ENCODE data around the gene FARP2.
"Not testable (repeated sequence)": the region's sequence is repeated elsewhere in the genome, so short reads cannot be mapped to it uniquely, and the experiment has no call there.

Gene FARP2

DNA sequence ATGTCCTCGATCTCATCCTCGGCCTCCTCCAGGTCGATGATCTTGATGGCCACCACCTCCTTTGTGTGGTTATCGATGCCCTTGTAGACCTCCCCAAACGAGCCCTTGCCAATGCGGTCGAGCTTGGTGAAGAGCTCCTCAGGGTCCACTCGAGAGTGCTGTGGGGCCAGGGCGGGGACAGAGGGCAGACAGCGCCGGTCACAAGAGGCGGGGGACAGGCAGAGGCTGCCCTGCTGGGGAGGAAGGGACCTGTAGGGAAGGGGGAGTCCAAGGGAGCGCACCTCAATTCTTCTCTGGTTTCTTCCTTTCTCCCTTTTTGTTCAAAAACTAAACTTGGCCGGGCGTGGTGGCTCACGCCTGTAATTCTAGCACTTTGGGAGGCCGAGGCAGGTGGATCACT lies 145.5 kb downstream of the FARP2 start:
- DNase-seq (ENCODE audit: low spot score), result no peak

DNA sequence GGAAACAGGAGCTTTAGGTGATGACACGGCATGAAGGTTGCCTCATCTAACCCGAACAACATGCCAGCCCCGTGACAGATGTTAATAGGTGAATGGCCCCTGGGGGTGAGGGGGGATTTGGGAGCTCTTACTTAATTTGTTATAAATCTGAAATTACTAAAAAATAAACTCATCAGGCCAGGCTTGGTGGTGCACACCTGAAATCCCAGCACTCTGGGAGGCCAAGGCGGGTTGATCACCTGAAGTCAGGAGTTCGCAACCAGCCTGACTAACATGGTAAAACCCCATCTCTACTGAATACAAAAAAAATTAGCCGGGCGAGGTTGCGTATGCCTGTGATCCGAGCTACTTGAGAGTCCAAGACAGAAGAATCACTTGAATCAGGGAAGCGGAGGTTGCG lies 146.2 kb downstream of the FARP2 start:
- DNase-seq (ENCODE audit: low spot score), result no peak

DNA sequence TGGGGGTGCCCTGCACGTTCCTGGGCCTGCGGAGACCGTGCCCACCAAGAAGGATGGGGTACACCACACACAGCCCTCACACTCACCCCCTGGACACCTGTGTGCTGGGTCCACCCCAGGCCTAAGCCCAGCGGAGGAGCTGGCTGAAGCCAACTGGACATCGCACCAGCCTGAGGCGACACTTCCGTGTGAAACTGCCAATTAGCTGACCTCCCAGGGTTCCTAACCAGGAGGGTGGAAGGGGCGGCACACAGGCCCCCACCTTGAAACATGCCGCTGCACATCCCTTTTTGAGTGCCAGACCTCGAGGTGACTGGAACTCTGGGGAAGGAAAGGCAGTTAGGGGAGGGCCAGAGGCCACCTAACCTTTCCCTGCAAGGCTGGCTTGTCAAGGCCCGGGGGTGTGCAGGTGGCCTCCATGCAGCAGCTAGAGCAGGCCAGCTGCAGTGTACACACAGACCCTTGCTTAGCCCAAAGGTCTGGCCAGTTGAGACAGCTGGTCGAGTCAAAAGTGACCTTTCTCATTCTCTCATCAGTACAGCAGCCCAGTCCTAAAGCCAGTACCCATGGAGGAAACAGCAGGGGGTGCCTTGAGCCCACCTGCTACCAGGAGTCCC lies 147.8 kb downstream of the FARP2 start:
- no peak for DNase-seq (ENCODE audit: low spot score)

DNA sequence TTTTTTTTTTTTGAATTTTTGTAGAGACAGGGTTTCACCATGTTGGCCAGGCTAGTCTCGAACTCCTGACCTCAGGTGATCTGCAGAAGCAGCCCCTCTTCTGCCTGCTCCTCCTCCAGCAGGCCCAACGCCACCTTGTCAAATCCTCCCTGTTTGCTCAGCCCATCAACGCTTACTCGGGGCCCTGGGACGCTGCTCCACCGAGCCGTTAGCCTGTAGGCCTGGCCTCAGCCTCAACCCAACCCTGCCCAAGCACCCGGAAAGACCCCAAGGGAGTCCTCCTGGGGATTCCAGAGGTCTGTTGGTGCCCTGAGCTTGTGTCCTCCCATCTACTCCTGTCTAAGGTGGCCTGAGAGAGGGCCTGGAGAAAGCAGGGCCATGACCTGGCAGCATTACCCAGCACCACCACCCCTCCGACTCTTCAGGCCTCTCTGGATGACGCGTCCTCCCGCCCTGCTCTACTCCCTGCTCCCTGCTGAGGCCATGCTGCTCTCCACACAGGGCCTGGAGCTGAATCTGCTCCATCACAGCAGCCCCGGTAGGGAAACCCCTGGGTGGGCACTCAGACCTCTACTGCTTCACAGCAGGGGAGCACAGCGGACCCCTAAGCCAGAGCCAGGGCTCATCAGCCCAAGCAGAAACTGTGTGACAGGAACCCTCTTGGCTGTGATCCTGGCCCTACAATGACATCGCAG lies 149.1 kb downstream of the FARP2 start:
- no peak for DNase-seq (ENCODE audit: low spot score)

DNA sequence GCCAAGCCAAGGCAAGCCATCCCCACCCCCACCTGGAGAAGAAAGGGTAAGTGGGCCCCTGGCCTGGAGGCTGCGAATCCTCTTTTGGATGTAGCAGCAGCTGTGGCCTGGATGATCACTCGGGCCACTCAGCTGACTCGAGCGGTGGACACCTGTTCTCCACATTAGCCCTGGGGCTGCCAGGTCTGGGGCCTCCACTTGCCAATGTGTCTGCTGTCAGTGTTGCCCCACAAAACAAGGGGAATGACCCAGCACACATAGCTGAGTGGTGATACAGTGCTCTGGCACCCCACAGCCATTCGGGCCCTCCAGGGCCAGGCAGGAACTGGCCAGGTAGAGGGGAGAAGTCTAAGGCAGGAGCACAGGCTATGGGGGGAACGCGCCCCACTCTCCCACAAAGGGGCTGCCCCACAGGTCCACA lies 149.7 kb downstream of the FARP2 start:
- DNase-seq (ENCODE audit: low spot score), result no peak

DNA sequence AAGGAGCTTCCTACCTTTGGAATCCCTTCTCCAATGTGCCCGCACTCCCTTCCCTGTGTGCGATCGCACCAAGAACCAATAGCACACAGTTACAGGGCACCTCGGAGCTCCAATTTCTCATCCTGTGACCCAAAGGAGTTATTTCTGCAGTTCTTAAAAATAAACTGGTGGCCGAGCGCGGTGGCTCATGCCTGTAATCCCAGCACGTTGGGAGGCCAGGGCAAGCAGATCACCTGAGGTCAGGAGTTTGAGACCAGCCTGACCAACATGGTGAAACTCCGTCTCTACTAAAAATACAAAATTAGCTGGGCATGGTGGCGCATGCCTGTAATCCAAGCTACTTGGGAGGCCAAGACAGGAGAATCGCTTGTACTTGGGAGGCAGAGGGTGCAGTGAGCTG lies 150.2 kb downstream of the FARP2 start:
- not testable (repeated sequence) for DNase-seq (ENCODE audit: low spot score)

DNA sequence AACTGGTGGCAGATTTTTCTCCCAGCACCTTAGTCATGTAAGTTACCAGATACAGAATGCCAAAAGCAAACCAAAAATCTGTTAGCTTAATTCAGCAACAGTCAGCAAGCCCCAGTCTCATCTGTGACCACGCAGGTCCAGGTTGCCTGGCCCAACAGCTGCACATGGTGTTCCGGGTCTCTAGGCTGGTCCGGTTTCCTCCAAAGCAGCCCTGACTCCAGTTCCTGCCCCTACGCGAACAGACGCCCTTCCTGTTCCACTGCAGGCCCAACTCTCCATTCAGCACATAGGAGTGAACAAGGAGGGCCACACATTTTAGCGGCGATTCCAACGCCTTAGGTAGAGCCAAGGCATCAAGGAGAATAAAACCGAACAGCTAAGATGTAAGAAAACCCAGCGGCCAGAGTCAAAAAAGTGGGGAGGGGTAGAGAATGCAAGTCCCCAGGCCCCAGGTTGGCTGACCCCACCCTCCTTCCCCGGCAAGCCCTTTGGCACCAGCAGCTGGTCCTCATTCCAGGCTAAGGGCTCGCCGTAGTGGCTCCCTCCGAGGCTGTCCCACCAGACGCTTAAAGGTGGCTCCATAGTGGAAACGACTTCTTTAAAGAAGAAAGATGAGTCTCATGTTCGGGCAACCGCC lies 150.8 kb downstream of the FARP2 start:
- DNase-seq (ENCODE audit: low spot score), result no peak

DNA sequence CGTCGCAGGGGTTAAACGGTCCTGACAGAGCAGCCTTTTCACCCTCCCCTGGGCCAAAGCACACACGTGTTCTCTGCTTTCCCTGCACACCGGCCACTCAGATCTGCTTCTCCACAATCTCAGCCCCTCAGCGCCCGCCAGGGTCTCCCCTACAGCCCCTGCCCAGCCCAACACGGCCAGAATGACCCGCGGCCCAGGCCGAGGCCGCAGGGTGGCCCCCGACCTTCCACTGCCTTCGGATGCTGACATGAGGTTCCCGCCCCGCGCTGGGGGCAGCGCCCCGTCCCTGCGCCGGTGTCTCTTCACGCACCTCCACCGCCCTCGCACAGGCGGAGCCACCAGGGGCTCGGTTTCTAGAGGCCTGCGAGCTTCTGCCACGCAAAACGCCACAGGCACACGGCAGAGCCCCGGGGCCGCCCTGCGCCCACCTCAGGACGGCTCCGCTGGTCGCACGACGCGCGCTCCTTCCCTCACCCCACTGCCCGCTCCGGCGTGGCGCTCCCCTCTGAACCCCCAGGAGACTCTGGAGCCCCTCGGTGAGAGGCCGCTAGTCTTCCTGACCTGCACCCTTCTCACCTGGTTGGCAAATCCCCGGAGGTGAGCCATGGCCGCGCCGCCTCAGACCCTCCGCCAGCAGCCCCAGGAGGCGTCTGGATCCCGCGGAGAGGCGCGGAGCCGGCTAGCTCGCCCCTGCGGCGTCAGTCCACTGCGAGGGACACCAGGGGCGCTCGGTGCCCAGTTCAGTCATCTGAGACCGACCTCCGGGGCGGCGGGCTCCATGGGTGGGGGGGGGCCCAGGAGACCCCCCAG lies 151.6 kb downstream of the FARP2 start:
- DNase-seq (ENCODE audit: low spot score), result no peak

DNA sequence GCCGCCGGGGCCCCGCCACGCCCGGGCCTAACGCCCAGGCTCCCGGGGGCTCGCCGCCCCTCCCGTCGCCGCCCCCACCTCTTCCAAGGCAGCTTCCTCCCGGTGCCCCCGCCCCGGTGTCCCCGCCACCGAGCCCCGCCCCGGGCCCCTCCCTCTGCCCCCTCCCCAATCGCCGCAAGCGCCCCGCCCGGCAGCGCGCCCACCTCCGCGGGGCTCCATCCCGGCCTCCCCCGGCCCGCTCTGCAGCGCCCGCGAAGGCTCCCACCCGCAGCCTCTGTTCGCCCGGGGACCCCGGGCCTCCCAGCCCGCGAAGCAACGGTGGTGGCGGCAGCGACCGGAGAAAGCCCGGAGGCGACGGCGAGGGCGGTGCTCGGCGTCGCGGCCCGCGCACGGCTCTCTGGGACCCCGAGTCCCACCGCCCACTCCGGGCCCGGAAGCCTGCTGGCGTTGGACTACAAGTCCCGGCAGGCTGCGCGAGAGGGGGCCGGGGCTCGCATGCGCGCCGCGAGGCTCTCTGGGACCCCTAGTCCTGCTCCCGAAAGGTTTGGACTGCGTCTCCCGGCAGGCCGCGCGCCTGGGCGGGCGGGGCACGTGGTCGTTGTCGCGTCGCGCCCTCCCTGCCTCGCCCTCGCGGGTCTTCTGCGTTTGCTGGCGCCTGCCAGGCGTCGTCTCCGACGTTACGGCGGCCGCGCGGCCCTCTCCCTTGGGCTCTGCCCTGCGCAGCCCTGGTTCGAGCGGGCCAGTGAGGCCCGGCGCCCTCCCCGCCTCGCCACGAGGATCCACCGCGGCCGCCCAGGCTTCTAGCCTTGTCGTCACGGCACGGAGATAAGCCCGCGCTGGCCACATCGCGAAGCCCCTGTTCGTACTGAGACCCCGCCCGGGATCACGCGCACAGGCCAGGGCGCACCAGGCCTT lies 152.4 kb downstream of the FARP2 start, which contains the start of gene STK25:
TSS of gene STK25 (minus strand) at position 345 of the 915 bp plus-strand sequence. CDS start 549 bp downstream, outside the sequence.
- peak; percentile 97 for DNase-seq (ENCODE audit: low spot score)

DNA sequence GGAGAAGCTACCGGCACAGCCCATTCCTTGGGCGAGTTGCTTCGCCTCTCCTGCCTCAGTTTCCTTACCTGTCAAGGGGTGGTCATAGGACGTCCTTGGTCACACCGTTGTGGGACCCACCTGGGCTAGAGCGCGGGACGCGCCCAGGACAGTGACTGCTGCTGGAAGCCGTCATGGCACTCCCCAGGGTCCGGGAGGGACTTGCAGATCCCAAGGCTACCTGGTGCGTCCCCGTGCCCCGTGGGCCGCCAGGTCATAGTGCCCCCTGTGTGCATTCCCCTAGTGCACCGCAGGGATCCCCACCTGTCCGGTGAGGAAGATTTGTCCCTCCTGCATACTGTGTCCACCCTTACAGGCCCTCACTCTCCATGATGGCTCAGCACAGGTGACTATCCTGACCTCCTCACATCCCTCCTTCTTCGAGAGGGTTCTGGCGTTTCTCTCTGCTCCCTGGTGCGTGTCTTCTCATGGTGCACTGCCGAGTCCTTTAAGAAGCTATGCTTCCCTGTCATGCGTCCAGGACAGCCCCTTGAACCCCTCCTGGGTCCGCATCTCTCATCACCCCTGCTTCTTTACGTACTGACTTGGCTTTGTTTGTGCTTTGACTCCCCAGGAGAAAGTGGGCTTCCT lies 153.2 kb downstream of the FARP2 start:
- DNase-seq (ENCODE audit: low spot score), result no peak

DNA sequence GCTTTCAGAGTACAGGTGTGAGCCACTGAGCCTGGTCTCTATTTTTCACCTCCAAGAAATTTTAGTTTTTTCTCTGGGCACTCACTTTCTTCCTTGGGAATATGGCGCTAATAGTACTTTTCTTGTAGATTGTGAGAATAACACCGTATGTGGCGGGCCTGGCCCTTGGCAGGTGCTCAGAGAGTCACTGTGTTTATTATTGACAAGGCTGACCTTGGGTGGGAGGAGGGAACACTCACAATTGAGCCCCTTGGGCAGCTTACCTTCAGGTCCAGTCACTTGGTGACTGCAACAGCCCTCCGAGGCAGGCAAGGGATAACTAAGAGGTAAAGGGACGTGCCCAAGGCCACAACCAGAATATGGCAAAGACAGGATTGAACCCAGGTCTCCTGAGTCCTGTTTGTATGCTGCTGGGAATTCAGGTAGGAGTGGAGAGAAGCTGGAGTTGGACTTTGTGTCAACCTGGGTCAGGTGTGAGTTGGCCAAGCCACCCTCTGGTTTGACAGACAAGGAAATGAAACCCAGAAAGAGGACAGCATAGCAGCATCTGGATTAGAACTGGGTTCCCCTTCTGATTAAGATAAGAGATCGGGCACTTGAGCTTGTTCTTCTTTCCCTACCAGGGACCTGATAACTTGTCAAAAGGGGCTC lies 155.1 kb downstream of the FARP2 start:
- no peak for DNase-seq (ENCODE audit: low spot score)

DNA sequence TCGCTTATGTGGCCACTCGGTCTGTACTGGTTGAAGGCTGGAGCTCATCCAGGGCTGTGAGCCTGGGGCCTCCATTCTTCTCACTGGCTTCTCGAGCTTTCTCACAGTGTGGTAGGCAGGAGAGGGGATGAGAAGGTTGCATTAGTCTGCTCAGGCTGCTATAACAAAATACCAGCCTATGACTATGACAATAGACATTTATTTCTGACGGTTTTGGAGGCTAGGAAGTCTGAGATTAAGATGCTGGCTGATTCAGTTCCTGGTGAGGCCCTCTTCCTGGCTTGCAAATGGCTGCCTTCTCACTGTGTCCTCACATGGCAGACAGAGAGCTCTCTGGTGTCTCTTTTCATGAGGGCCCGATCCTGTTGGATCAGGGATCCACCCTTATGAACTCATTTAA lies 158.5 kb downstream of the FARP2 start:
- no peak for DNase-seq (ENCODE audit: low spot score)

DNA sequence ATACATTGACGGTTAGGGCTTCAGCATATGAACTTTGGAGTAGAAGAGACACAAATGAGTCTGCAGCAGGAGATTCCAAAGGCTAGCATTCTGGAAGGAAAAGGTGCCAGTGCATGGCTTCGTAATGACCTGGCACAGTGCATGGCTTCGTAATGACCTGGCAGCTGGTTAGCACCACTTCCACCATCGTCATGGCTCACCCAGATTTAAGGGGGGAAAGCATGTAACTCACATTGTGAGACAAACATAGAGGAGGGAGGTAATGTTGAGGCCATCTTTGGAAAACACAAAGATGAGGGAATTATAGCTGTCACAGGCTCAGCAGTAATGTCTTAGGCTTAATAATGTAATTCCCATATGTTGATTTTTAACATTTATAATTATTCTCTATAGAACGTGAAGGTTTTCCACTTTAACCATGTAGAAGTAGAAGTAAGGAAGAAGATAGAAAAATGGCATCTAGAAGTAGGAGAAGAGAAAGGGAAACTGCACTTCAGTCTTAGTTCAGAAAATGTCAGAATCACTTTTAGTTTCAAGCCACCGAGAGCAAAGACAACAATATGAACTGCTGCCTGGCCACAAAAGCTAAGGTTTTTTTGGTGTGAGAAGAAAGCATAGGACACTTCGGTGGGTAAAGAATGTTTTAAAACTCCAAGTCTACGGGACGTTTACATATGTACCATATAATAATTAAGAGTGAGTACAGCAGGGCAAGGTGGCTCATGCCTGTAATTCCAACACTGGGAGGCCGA lies 159.1 kb downstream of the FARP2 start:
- no peak for DNase-seq (ENCODE audit: low spot score)

DNA sequence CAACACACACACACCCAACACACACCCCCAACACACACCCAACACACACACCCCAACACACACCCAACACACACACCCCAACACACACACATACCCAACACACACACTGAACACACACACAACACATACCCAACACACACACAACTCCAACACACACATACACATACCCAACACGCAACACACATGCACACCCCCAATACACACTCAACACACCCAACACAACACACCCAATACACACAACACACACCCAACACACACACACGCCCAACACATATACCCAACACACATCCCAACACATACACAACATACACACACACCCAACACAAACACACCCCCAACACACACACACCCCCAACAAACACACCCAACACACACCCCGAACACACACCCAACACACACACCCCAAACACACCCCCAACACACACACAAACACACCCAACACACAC lies 160.5 kb downstream of the FARP2 start:
- DNase-seq (ENCODE audit: low spot score), result no peak

DNA sequence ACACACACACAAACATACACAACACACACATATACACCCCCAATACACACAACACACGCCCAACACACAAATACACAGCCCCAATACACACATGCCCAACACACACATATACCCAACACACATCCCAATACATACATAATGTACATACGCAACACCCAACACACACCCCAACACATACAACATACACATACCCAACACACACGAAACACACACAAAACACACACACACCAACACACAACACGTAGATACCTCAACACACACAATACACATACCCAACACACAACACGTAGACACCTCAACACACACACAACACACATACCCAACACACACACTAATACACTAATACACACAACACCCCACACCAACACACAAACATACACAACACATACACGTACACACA lies 161.2 kb downstream of the FARP2 start:
- DNase-seq (ENCODE audit: low spot score), result no peak

DNA sequence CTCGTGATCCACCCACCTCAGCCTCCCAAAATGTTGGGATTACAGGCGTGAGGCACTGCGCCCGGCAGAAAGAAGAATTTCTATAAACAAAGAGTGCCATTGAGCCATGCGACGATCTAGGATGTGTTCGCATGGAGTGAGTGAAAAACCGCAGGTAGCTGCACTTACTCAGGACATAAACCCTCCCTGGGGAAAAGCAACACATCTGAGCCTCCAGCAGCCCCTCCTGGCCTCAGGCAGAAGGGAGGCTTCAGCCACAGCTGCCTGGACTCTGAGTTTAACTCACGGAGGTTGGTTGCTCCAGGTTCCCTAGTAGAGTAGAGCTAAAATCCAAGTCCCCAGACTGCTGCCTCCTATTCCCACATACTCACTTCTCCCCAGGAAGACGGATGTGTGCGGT lies 163.6 kb downstream of the FARP2 start:
- DNase-seq (ENCODE audit: low spot score), result no peak

DNA sequence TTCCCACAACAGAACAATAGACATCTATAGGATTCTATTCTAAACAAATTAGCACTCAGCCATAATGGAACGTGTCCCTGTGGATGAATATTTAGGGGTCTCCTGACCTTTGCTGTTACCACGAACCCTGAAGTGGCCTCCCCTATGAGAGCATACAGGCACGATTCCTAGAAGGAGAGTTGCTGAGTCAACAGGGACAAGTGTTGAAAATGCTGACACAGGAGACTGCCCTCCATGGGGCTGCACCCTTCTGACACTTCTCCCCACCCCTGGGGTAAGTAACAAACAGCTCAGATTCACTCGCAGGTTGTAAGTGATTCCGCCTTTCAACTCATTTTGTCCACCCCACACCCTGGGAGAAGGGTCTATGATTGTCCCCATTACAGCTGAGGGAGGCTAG lies 166.4 kb downstream of the FARP2 start:
- no peak for DNase-seq (ENCODE audit: low spot score)

DNA sequence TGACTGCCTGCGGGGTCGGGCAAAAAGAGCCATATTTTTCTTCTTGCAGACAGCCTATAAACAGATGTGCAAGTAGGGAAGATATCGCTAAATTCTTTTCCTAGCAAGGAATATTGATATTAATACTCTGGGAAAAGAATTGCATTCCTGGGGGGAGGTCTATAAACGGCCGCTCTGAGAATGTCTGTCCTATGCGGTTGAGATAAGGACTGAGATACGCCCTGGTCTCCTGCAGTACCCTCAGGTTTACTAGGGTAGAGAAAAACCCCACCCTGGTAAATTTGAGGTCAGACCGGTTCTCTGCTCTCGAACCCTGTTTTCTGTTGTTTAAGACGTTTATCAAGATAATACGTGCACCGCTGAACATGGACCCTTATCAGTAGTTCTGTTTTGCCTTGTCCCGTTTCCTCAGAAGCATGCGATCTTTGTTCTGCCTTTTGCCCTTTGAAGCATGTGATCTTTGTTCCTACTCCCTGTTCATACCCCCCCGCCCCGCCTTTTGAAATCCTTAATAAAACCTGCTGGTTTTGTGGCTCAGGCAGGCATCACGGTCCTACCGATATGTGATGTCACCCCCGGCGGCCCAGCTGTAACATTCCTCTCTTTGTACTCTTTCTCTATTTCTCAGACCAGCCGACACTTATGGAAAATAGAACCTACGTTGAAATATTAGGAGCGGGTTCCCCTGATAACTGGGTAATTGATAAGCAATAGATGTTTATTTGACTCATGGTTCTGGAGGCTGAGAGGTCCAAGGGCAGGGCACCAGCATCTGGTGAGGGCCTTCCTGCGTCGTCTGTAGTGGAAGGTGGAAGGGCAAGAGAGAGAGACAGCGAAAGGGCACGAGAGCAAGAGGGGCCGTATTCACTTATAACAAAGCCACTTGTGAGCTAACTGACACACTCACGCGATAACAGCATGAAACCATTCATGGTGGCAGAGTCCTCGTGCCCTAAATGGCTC lies 170.0 kb downstream of the FARP2 start:
- not testable (repeated sequence) for DNase-seq (ENCODE audit: low spot score)
